Tibial nerve (tissue), 3 donors: ENCODE data around the gene SYNJ2.

Experiments
- POLR2A ChIP-seq, 2 donors: fragments of 450-650 bp; IDR thresholded peaks; one replicate each; pipeline ENCODE4 v1.6.1; 2017; ENCODE audit warnings: antibody characterized with exemption in 2 of 2, mild to moderate bottlenecking in 2 of 2, moderate library complexity in 2 of 2
- TF ChIP-seq, protein P1 (sequence below), 5 experiments: fragments of 200-600 bp in 3 of 5; fragments of 450-650 bp in 2 of 5; sonication (generic) in 3 of 5; IDR thresholded peaks; one replicate each; pipeline ENCODE4 v1.5.1; 2016 to 2019; ENCODE audit warnings: antibody characterized with exemption in 5 of 5, mild to moderate bottlenecking in 3 of 5, moderate library complexity in 2 of 5

DNA sequence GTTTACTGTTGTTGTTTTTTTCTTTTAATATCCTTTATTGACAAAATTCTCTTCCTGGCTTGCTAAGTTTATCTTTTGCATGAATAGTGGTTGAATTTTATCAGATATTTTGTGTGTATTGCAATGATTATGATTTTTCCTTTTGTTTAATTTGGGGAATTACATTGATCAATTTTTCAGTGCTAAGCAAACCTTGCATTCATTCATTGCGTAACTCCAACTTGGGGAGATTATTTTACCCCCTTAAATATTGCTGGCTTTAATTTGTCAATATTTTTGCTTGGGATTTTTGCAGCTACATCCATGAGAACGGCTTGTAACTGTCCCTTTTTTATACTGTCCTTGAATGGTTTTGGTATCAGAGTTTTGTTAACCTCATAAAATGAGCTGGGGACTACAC, 123.0 kb downstream of the SYNJ2 start:
- TF ChIP-seq, protein P1, sequence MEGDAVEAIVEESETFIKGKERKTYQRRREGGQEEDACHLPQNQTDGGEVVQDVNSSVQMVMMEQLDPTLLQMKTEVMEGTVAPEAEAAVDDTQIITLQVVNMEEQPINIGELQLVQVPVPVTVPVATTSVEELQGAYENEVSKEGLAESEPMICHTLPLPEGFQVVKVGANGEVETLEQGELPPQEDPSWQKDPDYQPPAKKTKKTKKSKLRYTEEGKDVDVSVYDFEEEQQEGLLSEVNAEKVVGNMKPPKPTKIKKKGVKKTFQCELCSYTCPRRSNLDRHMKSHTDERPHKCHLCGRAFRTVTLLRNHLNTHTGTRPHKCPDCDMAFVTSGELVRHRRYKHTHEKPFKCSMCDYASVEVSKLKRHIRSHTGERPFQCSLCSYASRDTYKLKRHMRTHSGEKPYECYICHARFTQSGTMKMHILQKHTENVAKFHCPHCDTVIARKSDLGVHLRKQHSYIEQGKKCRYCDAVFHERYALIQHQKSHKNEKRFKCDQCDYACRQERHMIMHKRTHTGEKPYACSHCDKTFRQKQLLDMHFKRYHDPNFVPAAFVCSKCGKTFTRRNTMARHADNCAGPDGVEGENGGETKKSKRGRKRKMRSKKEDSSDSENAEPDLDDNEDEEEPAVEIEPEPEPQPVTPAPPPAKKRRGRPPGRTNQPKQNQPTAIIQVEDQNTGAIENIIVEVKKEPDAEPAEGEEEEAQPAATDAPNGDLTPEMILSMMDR (IDR thresholded peaks at IDR 0.05) = no peak
- TF ChIP-seq POLR2A (IDR thresholded peaks at IDR 0.05) = no peak
